Measurements from ENCODE around the gene BICRAL. TPM values are rescaled to one million over a fixed set of nuclear protein-coding genes. Genes with fewer than 3 reads are reported as not detected.

The BICRAL gene
- total RNA-seq, 1 donor from 2014 or later, result 6.2 TPM

DNA sequence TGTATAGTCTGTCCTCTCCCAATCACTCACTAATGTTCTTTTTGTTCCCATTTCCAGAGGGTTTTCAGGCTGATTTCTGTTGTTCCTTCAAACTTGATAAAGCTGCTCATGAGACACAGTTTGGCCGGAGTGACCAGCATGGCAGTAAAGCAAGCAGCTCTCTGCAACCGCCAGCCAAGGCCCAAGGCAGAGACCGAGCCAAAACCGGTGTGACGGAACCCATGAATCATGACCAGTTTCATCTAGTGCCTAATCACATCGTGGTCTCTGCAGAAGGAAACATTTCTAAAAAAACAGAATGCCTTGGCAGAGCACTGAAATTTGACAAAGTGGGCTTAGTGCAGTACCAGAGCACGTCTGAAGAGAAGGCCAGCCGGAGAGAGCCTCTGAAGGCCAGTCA, 82.8 kb downstream of the BICRAL start:
- DNase-seq (ENCODE audit: low read depth, low spot score), result no peak
- Mint-ChIP-seq H3K4me3 (no peak overlapping the region), H3K36me3 (ENCODE audit: low read depth) (peaks cover 6% of the 10 kb centered on the region), H3K4me1 (no peaks in the 10 kb centered on the region), H3K9me3 (no peaks in the 10 kb centered on the region), H3K27me3 (ENCODE audit: low read depth) (no peaks in the 10 kb centered on the region), H3K27ac (ENCODE audit: unreplicated experiment) (peak overlapping the region; percentile 29)
- TF ChIP-seq, protein P1, sequence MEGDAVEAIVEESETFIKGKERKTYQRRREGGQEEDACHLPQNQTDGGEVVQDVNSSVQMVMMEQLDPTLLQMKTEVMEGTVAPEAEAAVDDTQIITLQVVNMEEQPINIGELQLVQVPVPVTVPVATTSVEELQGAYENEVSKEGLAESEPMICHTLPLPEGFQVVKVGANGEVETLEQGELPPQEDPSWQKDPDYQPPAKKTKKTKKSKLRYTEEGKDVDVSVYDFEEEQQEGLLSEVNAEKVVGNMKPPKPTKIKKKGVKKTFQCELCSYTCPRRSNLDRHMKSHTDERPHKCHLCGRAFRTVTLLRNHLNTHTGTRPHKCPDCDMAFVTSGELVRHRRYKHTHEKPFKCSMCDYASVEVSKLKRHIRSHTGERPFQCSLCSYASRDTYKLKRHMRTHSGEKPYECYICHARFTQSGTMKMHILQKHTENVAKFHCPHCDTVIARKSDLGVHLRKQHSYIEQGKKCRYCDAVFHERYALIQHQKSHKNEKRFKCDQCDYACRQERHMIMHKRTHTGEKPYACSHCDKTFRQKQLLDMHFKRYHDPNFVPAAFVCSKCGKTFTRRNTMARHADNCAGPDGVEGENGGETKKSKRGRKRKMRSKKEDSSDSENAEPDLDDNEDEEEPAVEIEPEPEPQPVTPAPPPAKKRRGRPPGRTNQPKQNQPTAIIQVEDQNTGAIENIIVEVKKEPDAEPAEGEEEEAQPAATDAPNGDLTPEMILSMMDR (conservative IDR thresholded peaks at IDR 0.05), result no peak

DNA sequence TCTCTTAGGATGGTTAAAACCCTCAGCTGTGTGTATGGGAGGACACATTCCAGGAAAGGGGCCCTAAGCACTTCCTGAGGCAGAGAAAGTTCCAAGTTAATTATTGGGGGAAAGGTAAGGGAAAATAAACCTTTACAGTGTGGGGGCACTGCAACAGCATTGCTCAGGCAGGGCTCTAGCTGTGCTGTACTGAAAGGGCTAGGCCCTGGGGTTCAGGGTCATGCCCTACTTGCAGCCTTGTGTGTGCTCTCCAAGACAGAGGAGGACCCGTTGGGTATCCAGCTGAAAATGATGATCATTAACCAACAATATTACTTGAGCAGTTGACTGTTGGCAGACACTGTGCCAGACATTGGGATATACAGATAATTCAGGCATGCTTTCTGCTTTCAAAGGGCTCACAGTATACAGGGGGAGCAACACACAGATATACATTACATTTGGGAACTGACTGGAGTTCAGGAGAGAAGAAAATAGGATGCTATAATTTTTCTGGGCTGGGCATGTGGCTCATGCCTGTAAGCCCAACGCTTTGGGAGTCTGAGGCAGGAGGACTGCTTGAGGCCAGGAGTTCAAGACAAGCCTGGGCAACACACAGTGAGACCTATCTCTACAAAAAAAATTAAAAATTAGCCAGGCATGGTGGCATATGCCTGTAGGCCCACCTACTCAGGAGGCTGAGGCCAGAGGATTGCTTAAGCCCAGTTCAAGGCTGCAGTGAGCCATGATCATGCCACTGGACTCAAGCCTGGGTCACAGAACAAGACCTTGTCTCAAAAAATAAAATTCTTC, 88.5 kb downstream of the BICRAL start:
- no peaks in the 10 kb centered on the region for H3K9me3 Mint-ChIP-seq
- DNase-seq (ENCODE audit: low read depth, low spot score), result no peak
- no peaks in the 10 kb centered on the region for H3K4me1 Mint-ChIP-seq
- H3K36me3 Mint-ChIP-seq (ENCODE audit: low read depth), result no peaks in the 10 kb centered on the region
- no peak overlapping the region for H3K4me3 Mint-ChIP-seq
- TF ChIP-seq, protein P1 (conservative IDR thresholded peaks at IDR 0.05), result no peak
- H3K27me3 Mint-ChIP-seq (ENCODE audit: low read depth), result no peaks in the 10 kb centered on the region
- no peak overlapping the region for H3K27ac Mint-ChIP-seq (ENCODE audit: unreplicated experiment)

GRCh38 chr6:42871711-42872110, 89.9 kb downstream of the BICRAL start:
- no peaks in the 10 kb centered on the region for H3K27me3 Mint-ChIP-seq (ENCODE audit: low read depth)
- H3K36me3 Mint-ChIP-seq (ENCODE audit: low read depth), result no peaks in the 10 kb centered on the region
- H3K9me3 Mint-ChIP-seq, result no peaks in the 10 kb centered on the region
- DNase-seq (ENCODE audit: low read depth, low spot score), result no peak
- no peak overlapping the region for H3K4me3 Mint-ChIP-seq
- TF ChIP-seq, protein P1 (conservative IDR thresholded peaks at IDR 0.05), result no peak
- H3K27ac Mint-ChIP-seq (ENCODE audit: unreplicated experiment), result no peak overlapping the region
- H3K4me1 Mint-ChIP-seq, result no peaks in the 10 kb centered on the region

- no peak for DNase-seq (ENCODE audit: low read depth, low spot score)
- H3K4me1 Mint-ChIP-seq, result no peaks in the 10 kb centered on the region
- TF ChIP-seq, protein P1 (conservative IDR thresholded peaks at IDR 0.05), result no peak
- no peaks in the 10 kb centered on the region for H3K9me3 Mint-ChIP-seq
- no peak overlapping the region for H3K27ac Mint-ChIP-seq (ENCODE audit: unreplicated experiment)
- H3K27me3 Mint-ChIP-seq (ENCODE audit: low read depth), result no peaks in the 10 kb centered on the region
- no peak overlapping the region for H3K4me3 Mint-ChIP-seq
- H3K36me3 Mint-ChIP-seq (ENCODE audit: low read depth), result no peaks in the 10 kb centered on the region
Observed at GRCh38 chr6:42873313-42873712, 91.5 kb downstream of the BICRAL start.

- TF ChIP-seq, protein P1 (conservative IDR thresholded peaks at IDR 0.05), result no peak
- Mint-ChIP-seq H3K9me3 (no peaks in the 10 kb centered on the region), H3K4me3 (peak overlapping the region; percentile 76), H3K4me1 (peaks cover 14% of the 10 kb centered on the region), H3K36me3 (ENCODE audit: low read depth) (peaks cover 4% of the 10 kb centered on the region), H3K27ac (ENCODE audit: unreplicated experiment) (no peak overlapping the region), H3K27me3 (ENCODE audit: low read depth) (no peaks in the 10 kb centered on the region)
- DNase-seq (ENCODE audit: low read depth, low spot score), result no peak
Observed at GRCh38 chr6:42877695-42878094, 95.8 kb downstream of the BICRAL start.
